Fibroblast of pulmonary artery (primary cell): Measurements from ENCODE around the gene KIAA0232.

Experiments
- DNase-seq: peaks from one replicate; pipeline ENCODE4 v3.0.0-alpha.2; 2010; ENCODE audit warnings: low read depth
- H3K4me3 ChIP-seq: replicated peaks from 2 replicates; pipeline ENCODE4 v1.5.1; 2011; ENCODE audit warnings: low read depth, mild to moderate bottlenecking, control low read depth, low read length, moderate library complexity
- TF ChIP-seq, protein P1 (sequence below): IDR thresholded peaks from 2 replicates; pipeline ENCODE4 v1.5.1; 2011; ENCODE audit warnings: mild to moderate bottlenecking, control low read depth, low read length, inconsistent platforms; ENCODE audit errors: missing control alignments

The KIAA0232 gene

DNA sequence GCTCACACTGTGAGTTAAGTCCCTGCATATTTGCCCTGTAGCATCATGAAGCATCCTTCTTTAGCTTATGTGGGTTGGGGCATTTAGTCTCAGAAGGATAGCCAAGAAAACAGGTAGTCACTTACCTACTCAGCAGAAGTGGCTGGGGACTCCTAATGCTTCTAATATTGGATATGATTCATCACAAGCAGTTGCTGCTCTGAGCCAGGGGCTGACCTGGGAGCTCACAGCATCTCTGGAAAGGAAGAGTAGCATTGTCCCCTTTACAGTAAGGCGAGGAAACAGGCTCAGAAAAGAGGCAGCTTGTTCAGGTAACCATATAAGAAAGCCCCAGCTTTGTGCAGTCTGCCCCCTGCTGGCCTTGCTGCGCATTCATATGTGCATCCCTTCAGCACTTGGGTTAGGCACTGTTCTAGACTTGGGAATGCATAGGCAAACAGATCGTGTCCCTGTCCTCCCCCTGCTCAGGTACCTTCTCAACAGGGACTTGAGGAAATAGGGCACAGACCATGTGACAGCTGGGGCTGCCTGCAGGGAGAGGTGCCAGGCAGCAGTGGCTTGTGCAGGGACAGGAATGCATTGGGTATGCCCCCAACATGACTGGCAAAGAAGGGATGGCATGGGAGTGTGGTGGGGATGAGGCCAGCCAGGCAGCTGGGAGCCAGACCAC lies 91.4 kb downstream of the KIAA0232 start:
- H3K4me3 ChIP-seq: no peak overlapping the region
- TF ChIP-seq, protein P1, sequence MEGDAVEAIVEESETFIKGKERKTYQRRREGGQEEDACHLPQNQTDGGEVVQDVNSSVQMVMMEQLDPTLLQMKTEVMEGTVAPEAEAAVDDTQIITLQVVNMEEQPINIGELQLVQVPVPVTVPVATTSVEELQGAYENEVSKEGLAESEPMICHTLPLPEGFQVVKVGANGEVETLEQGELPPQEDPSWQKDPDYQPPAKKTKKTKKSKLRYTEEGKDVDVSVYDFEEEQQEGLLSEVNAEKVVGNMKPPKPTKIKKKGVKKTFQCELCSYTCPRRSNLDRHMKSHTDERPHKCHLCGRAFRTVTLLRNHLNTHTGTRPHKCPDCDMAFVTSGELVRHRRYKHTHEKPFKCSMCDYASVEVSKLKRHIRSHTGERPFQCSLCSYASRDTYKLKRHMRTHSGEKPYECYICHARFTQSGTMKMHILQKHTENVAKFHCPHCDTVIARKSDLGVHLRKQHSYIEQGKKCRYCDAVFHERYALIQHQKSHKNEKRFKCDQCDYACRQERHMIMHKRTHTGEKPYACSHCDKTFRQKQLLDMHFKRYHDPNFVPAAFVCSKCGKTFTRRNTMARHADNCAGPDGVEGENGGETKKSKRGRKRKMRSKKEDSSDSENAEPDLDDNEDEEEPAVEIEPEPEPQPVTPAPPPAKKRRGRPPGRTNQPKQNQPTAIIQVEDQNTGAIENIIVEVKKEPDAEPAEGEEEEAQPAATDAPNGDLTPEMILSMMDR: peak; percentile 92
- DNase-seq: peak; percentile 77

DNA sequence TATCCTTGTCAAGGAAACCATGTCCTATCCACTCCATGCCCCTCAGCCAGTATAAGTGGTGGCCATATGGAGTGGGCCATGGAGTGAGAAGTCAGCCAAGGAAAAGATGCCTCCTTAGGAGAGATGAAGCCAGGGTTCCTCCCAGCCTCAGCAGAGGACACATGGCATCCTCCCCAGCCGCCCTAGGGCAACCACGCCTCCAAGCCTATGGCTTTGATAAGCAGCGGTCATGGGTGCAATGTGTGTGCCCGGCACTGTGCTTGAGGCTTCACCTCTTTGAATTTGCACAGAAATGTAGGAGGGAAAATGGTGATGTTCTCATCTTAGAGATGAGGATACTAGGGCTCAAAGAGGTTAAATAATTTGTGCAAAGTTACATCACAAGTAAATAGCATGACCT lies 92.5 kb downstream of the KIAA0232 start:
- TF ChIP-seq, protein P1: no peak
- no peak overlapping the region for H3K4me3 ChIP-seq
- no peak for DNase-seq

DNA sequence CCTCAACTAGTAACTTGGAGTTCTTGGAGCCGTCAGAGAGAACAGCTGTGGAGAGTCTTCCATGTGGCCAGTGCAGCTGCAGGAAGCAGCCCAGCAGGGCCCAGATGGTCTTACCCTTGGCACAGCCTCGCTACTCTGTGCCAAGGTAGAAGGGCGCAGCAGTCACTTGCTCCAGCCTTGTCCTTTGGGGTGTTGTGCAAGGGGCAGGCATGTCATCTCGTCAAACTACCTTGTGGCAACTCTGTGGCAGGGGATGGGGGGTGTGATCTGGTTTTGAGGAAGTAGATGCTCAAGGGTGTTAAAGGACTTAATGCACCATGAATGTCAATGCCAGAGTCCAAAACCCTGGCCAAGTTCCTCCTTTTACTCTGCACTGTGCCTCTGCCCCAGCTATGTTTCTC lies 92.9 kb downstream of the KIAA0232 start:
- no peak for DNase-seq
- TF ChIP-seq, protein P1: no peak

DNA sequence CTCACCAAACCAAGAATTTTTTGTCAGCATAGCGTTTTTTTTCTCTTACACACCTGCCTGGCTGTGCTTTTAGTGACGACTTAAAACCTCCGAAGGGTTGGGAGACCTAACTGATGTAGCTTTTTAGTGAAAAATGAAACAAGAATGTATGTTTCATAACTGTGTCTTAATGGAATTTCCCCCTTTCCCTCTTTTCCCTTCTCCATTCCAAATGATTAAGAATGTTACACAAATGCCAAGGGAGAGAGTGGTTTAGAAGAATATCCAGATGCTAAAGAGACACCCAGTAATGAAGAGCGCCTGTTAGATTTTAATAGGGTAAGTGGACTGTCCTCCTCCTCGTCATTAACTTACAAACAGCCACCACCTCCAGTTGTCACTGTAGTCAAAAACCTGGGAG lies 93.9 kb downstream of the KIAA0232 start:
- H3K4me3 ChIP-seq: no peak overlapping the region
- TF ChIP-seq, protein P1: no peak
- DNase-seq: peak; percentile 32

More for the DNA sequence above, 92.9 kb downstream of the KIAA0232 start:
- H3K4me3 ChIP-seq: no peak overlapping the region

DNA sequence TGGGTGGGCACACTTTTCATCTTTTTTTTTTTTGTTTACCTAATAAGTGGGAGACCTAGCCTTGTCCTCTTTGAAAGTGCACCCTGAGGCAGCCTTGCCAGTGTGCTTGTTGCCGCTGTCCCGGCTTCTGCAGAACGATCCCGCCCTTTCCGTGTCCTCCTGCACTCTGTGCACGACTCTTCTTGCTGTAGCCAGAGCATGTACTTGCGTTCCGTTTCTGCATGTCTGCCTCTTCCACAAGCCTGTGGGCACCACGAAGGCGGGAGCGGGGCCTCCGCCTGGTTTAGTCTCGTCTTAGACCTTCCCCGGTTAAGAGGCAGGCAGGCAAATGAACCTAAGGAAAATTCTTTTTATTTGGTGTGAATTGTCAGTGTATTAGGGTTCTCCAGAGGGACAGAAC lies 94.5 kb downstream of the KIAA0232 start:
- no peak overlapping the region for H3K4me3 ChIP-seq
- no peak for DNase-seq
- TF ChIP-seq, protein P1: no peak

DNA sequence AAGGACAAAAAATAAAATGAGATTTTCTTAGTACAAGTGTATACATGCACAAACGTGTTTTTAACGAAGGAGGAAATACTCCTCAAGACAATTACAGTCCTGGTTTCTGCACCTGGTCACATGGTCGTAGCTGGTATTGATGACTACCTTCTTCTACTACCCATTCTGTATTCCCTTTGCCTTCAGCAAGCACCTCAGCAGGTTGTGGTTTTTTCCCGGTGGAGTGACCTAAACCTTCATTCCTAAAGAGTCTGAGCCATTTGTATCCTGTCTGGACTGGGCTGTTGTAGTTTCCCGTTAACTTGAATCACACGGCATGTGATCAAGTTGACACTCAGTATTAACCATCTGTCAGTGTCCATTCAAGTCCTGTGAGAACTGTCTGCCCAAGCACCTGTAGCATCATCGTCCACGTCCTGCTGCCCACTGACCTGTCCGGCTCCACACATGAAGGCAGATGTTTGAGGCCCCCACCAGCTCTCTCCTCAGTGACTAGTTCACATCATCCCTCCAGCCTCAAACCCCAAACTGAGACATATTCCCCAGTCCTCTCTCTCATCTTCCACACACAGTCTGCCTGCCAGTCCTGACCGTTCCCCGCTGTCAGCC lies 96.0 kb downstream of the KIAA0232 start:
- no peak for DNase-seq
- TF ChIP-seq, protein P1: no peak

DNA sequence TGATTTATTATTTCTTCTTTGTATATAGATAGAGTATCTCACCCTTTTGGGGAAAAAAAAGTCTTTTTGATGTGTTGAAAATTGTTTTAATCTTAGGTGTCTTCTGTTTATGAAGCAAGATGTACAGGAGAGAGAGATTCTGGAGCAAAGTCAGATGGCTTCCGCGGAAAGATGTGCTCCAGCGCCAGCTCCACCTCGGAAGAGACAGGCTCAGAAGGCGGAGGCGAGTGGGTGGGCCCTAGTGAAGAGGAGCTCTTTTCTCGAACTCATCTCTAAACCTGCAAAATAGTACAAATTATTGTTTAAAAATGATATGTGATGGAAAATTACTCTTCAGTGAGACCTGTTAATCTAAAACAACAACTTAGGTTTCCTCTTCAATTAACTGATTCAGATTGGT lies 98.2 kb downstream of the KIAA0232 start:
- TF ChIP-seq, protein P1: no peak
- no peak overlapping the region for H3K4me3 ChIP-seq
- no peak for DNase-seq

More for the DNA sequence above, 96.0 kb downstream of the KIAA0232 start:
- no peak overlapping the region for H3K4me3 ChIP-seq
